IMR-90 (cell line): ENCODE measurements around the gene OR2T29. TPM values are rescaled to one million over a fixed set of nuclear protein-coding genes. Genes with fewer than 3 reads are reported as not detected.
"Not testable (repeated sequence)": the region's sequence is repeated elsewhere in the genome, so short reads cannot be mapped to it uniquely, and the experiment has no call there.

Experiments
- ATAC-seq: fragments of 200-7000 bp; cut with Tn5 transposase; 2 replicates; pipeline ENCODE4 v1.9.1; 2020; ENCODE audit warnings: low read depth, mild to moderate bottlenecking, moderate library complexity
- BruUV-seq: library from RNA; stranded (reverse); fragments of 400-500 nt; replicated peaks from 2 replicates; lab custom pipeline; 2021; lab: Mats Ljungman, UMichigan
- CTCF ChIA-PET: fragments of 300-600 bp; formaldehyde crosslinking; extraction: SDS; loops from one replicate; lab custom pipeline; 2021; ENCODE audit warnings: antibody characterized with exemption; lab: Yijun Ruan, JAX
- POLR2A ChIA-PET: fragments of 300-600 bp; sonication (Branson Sonifier 250); formaldehyde crosslinking; loops from one replicate; lab custom pipeline; 2022; ENCODE audit warnings: antibody characterized with exemption; ENCODE audit not compliant: unreplicated experiment; lab: Charles Lee
- DNase-seq: peaks from one replicate; pipeline ENCODE4 v3.0.0; 2013
- H2AFZ ChIP-seq: replicated peaks from 2 replicates; pipeline ENCODE3; 2013; ENCODE audit warnings: low read length, mild to moderate bottlenecking; ENCODE audit not compliant: poor library complexity
- H2AK5ac ChIP-seq: 2 replicates; pipeline ENCODE4 v1.6.1; 2013; ENCODE audit warnings: low read depth, low read length, inconsistent platforms
- H2AK9ac ChIP-seq: replicated peaks from 2 replicates; pipeline ENCODE3; 2013; ENCODE audit warnings: mild to moderate bottlenecking, low read depth, low read length, moderate library complexity; ENCODE audit not compliant: poor library complexity
- H2BK120ac ChIP-seq: 2 replicates; pipeline ENCODE4 v1.6.1; 2013; ENCODE audit warnings: low read depth, low read length, inconsistent platforms
- H2BK15ac ChIP-seq: 3 replicates; pipeline ENCODE4 v1.6.1; 2013; ENCODE audit warnings: low read depth, low read length, inconsistent platforms
- H2BK20ac ChIP-seq: 2 replicates; pipeline ENCODE4 v1.6.1; 2013; ENCODE audit warnings: low read depth, mild to moderate bottlenecking, inconsistent platforms, low read length, moderate library complexity
- H2BK5ac ChIP-seq: 2 replicates; pipeline ENCODE4 v1.6.1; 2013; ENCODE audit warnings: mild to moderate bottlenecking, low read depth, low read length, inconsistent platforms; ENCODE audit not compliant: poor library complexity, severe bottlenecking
- H3K14ac ChIP-seq: replicated peaks from 2 replicates; pipeline ENCODE4 v1.6.1; 2013; ENCODE audit warnings: low read depth, low read length, inconsistent platforms
- H3K18ac ChIP-seq: 2 replicates; pipeline ENCODE4 v1.6.1; 2013; ENCODE audit warnings: low read depth, low read length, control low read depth
- H3K23ac ChIP-seq: 2 replicates; pipeline ENCODE4 v1.6.1; 2013; ENCODE audit warnings: low read depth, low read length, inconsistent platforms
- H3K27ac ChIP-seq: 2 replicates; pipeline ENCODE4 v1.5.1; 2013; ENCODE audit warnings: mild to moderate bottlenecking, control low read depth, low read length; ENCODE audit not compliant: insufficient read depth
- H3K27me3 ChIP-seq: 2 replicates; pipeline ENCODE4 v1.6.1; 2013; ENCODE audit warnings: low read length; ENCODE audit not compliant: control insufficient read depth, insufficient read depth
- H3K36me3 ChIP-seq: 2 replicates; pipeline ENCODE4 v1.6.1; 2013; ENCODE audit warnings: low read length, mixed read lengths; ENCODE audit not compliant: control insufficient read depth, insufficient read depth
- H3K4ac ChIP-seq: 2 replicates; pipeline ENCODE4 v1.6.1; 2013; ENCODE audit warnings: low read depth, low read length, inconsistent platforms
- H3K4me1 ChIP-seq: 2 replicates; pipeline ENCODE4 v1.6.1; 2013; ENCODE audit warnings: low read length, mixed read lengths; ENCODE audit not compliant: control insufficient read depth, insufficient read depth
- H3K4me2 ChIP-seq: 2 replicates; pipeline ENCODE4 v1.6.1; 2013; ENCODE audit warnings: low read depth, mild to moderate bottlenecking, control low read depth, low read length, moderate library complexity
- H3K4me3 ChIP-seq: 2 replicates; pipeline ENCODE4 v1.5.1; 2013; ENCODE audit warnings: low read depth, mild to moderate bottlenecking, control low read depth, low read length, moderate library complexity; ENCODE audit not compliant: insufficient read depth
- H3K56ac ChIP-seq: 2 replicates; pipeline ENCODE4 v1.6.1; 2013; ENCODE audit warnings: low read length, inconsistent platforms; ENCODE audit not compliant: insufficient read depth; ENCODE audit errors: extremely low read depth
- H3K79me1 ChIP-seq, 2 experiments: 2 replicates each; pipeline ENCODE4 v1.6.1; 2013; ENCODE audit warnings: low read length in 2 of 2, inconsistent platforms in 1 of 2, low read depth in 1 of 2
- H3K9ac ChIP-seq: 2 replicates; pipeline ENCODE4 v1.6.1; 2013; ENCODE audit warnings: low read depth, low read length, control low read depth
- H3K9me1 ChIP-seq: 2 replicates; pipeline ENCODE4 v1.6.1; 2013; ENCODE audit warnings: low read length, inconsistent platforms; ENCODE audit not compliant: insufficient read depth
- H3K9me3 ChIP-seq: 2 replicates; pipeline ENCODE4 v1.6.1; 2013; ENCODE audit warnings: low read length; ENCODE audit not compliant: control insufficient read depth, insufficient read depth
- H4K20me1 ChIP-seq: 2 replicates; pipeline ENCODE4 v1.6.1; 2013; ENCODE audit warnings: low read length, inconsistent platforms; ENCODE audit not compliant: insufficient read depth
- H4K5ac ChIP-seq: 2 replicates; pipeline ENCODE4 v1.6.1; 2013; ENCODE audit warnings: mild to moderate bottlenecking, low read depth, low read length, control low read depth
- H4K8ac ChIP-seq, 2 experiments: 2 replicates each; pipeline ENCODE4 v1.6.1; 2013; ENCODE audit warnings: low read depth in 2 of 2, low read length in 2 of 2, control low read depth in 1 of 2, inconsistent platforms in 1 of 2
- H4K91ac ChIP-seq: 2 replicates; pipeline ENCODE4 v1.6.1; 2013; ENCODE audit warnings: low read depth, low read length, inconsistent platforms; ENCODE audit not compliant: insufficient read depth
- WGBS, 2 experiments: methylation state at CpG; one replicate each; pipeline versions ENCODE4 v1.1.5 to v1.1.7; 2013; ENCODE audit warnings: missing lambda C conversion rate in 2 of 2; ENCODE audit not compliant: insufficient read length in 1 of 2; ENCODE audit errors: extremely low coverage in 2 of 2; 5-methylcytosine and 5-hydroxymethylcytosine counted together
- dilution Hi-C: fragments of 300-500 bp; cut with HindIII; formaldehyde crosslinking; loops from one replicate; pipeline ENCODE4 v1.14.3; 2018; ENCODE audit warnings: low sequenced_read_pairs; ENCODE audit not compliant: unreplicated experiment
- in situ Hi-C: fragments of 300-500 bp; cut with MboI; formaldehyde crosslinking; loops from 3 replicates; pipeline ENCODE4 v1.14.3; 2019; ENCODE audit warnings: low sequenced_read_pairs, inconsistent platforms, mixed read lengths
- intact Hi-C: fragments of 100-400 bp; cut with micrococcal nuclease; formaldehyde crosslinking; loops from 2 replicates; pipeline ENCODE4 v1.10.0; 2022
- polyA plus RNA-seq, 3 experiments: library from polyadenylated mRNA; depleted of rRNA; stranded (reverse); fragments of >200 nt; gene quantifications; 2 replicates each; pipeline ENCODE4 v1.2.3, GENCODE V29; 2012; ENCODE audit warnings: low replicate concordance in 1 of 3
- total RNA-seq: library from RNA; depleted of rRNA; stranded (reverse); fragments of >200 nt; gene quantifications from 2 replicates; pipeline ENCODE4 v1.2.3, GENCODE V29; 2012

Gene OR2T29
- total and polyA plus RNA-seq, 2 of the 4 experiments (the other 2 are of a cell fraction): not detected

DNA sequence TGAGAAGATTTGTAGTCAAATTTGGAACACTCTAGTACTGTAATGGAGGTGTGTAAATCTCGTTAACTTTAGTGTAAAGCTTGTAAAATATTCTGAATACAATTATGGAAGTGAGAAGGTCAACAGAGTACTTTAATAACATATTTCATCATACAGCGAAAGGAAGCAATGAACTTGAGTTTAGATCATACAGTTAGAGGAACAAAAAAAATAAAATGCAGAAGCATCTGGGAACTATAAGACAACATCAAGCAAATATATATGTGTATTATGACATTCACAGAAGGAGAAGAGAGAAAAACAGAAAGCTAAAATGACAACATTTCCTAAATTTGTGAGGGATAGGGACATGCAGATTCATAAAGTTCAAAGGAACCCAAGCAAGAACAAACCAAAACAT, 6.5 kb upstream of the OR2T29 start:
- POLR2A ChIA-PET, dilution Hi-C loops: not testable (repeated sequence)

DNA sequence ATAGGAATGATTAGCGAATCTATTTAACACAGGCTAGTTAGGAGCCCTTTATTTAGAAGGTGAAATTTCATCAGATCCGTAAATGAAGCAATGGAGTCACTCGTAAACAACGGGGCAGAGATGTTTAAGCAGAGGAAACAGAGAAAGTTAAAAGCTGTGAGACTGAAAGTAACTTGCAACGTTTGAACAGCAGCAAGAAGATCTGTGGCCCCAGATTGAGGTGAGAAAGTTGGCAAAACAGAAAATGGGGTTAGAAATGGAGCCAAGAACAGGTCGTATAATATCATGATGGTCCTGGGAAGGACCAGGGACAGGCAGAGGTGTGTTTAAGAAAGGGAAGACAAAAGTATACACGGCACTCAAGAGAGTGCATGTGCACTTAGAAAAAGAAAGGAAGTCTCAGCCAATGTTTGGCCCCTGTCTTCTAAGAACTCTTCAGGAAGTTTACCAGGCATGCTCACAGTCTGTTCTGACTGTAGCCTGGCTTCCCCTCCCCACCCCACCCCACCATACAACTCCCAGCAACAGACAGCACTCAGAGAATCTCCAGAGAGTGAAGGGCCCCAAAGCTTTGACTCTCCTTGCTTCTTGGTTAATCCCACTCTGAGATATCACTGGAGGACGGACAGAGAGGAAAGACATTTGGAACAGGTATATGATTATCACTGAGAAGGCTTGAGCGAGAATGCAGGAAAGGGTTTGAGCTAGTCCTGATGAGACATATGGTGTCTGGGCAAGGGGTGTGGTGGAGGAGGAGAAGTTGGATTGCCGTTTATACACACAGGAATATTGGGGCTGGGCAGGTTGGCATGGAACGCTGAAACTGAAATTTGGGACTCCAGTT, 3.2 kb upstream of the OR2T29 start:
- H4K5ac ChIP-seq, H3K4me1 ChIP-seq, H3K4me2 ChIP-seq, H4K91ac ChIP-seq, H2BK5ac ChIP-seq, CTCF ChIA-PET, in situ Hi-C loops, H2BK20ac ChIP-seq, POLR2A ChIA-PET, BruUV-seq, H3K9ac ChIP-seq, H4K20me1 ChIP-seq, H3K27me3 ChIP-seq, H3K18ac ChIP-seq, H2BK15ac ChIP-seq, H2AFZ ChIP-seq, H2AK9ac ChIP-seq, H3K79me1 ChIP-seq, H3K9me3 ChIP-seq, H4K8ac ChIP-seq, H3K4me3 ChIP-seq, DNase-seq, H3K14ac ChIP-seq, H3K23ac ChIP-seq, intact Hi-C loops, H3K36me3 ChIP-seq, H3K27ac ChIP-seq, dilution Hi-C loops, H3K9me1 ChIP-seq, H3K4ac ChIP-seq, H2AK5ac ChIP-seq, H3K56ac ChIP-seq, H2BK120ac ChIP-seq, ATAC-seq: not testable (repeated sequence)
- 64% methylated on average over 3 of the region's 11 CpGs; no CpG with 5 or more reads in 1 of the 2 experiments for WGBS, 2 experiments

More for the DNA sequence above, 6.5 kb upstream of the OR2T29 start:
- H3K9ac ChIP-seq, H2BK120ac ChIP-seq, H3K9me3 ChIP-seq, BruUV-seq, H2AK9ac ChIP-seq, H2BK5ac ChIP-seq, H3K27me3 ChIP-seq, H3K14ac ChIP-seq, H3K4me3 ChIP-seq, H4K20me1 ChIP-seq, intact Hi-C loops, ATAC-seq, H3K79me1 ChIP-seq, DNase-seq, H4K8ac ChIP-seq, H2AK5ac ChIP-seq, H3K4me2 ChIP-seq, H4K5ac ChIP-seq, H3K18ac ChIP-seq, H2BK20ac ChIP-seq, H3K9me1 ChIP-seq, H3K23ac ChIP-seq, in situ Hi-C loops, H3K4ac ChIP-seq, CTCF ChIA-PET, H3K56ac ChIP-seq, H3K4me1 ChIP-seq, H2AFZ ChIP-seq, H3K36me3 ChIP-seq, H2BK15ac ChIP-seq, H3K27ac ChIP-seq, H4K91ac ChIP-seq: not testable (repeated sequence)
- WGBS, 2 experiments: no CpG with 5 or more reads among the region's 2 CpGs
